HCT116 (cell line): ENCODE results near the gene C10orf105.

Experiments
- ATF3 ChIP-seq: IDR thresholded peaks from 2 replicates; pipeline ENCODE4 v1.6.1; 2012
- CTCF ChIP-seq, 3 experiments: fragments of 200-600 bp in 1 of 3; sonication (generic) in 1 of 3; IDR thresholded peaks in 2 of 3; conservative IDR thresholded peaks in 1 of 3; 2 replicates each; pipeline ENCODE4 v1.5.1; 2012 to 2017; ENCODE audit warnings: low read depth in 2 of 3, low read length in 2 of 3, antibody characterized with exemption in 1 of 3, borderline replicate concordance in 1 of 3, control low read depth in 1 of 3, mild to moderate bottlenecking in 1 of 3, mixed read lengths in 1 of 3, mixed run types in 1 of 3, moderate library complexity in 1 of 3; ENCODE audit not compliant: insufficient read depth in 1 of 3
- EZH2phosphoT487 ChIP-seq: fragments of 200-600 bp; IDR thresholded peaks from 2 replicates; pipeline ENCODE4 v1.6.1; 2018; ENCODE audit warnings: antibody characterized with exemption, borderline replicate concordance
- POLR2A ChIP-seq: IDR thresholded peaks from 2 replicates; pipeline ENCODE4 v1.7.0; 2011; ENCODE audit warnings: borderline replicate concordance; ENCODE audit not compliant: insufficient read depth, insufficient read length; ENCODE audit errors: extremely low read depth
- POLR2AphosphoS5 ChIP-seq: IDR thresholded peaks from 2 replicates; pipeline ENCODE4 v1.6.1; 2011; ENCODE audit warnings: mild to moderate bottlenecking, low read depth, low read length, moderate library complexity
- RAD21 ChIP-seq: IDR thresholded peaks from 2 replicates; pipeline ENCODE4 v1.6.1; 2012; ENCODE audit warnings: low read depth, mild to moderate bottlenecking
- REST ChIP-seq: IDR thresholded peaks from 2 replicates; pipeline ENCODE4 v1.6.1; 2012; ENCODE audit warnings: low read depth
- SP1 ChIP-seq: IDR thresholded peaks from 2 replicates; pipeline ENCODE4 v1.6.1; 2012; ENCODE audit warnings: low read depth

GRCh38 chr10:71743089-71743838, 23.7 kb upstream of the C10orf105 start:
- no peak for TF ChIP-seq CTCF (IDR thresholded peaks at IDR 0.05 in 2 of 3, conservative IDR thresholded peaks at IDR 0.05 in 1 of 3; ENCODE audit: borderline replicate concordance in 1 of 3, insufficient read depth in 1 of 3, low read depth in 2 of 3, low read length in 2 of 3)
- no peak for TF ChIP-seq RAD21
- TF ChIP-seq POLR2AphosphoS5, result no peak
- TF ChIP-seq POLR2A, result no peak
- TF ChIP-seq SP1, result no peak
- no peak for TF ChIP-seq ATF3
- TF ChIP-seq REST, result no peak
- TF ChIP-seq EZH2phosphoT487, result no peak
